A549 (cell line): Measurements from ENCODE around the gene SLC16A6.

Source experiments
- MAFK ChIP-seq: fragments of 450-650 bp; IDR thresholded peaks from 2 replicates; pipeline ENCODE4 v1.6.1; 2014; ENCODE audit not compliant: partially characterized antibody
- POLR2A ChIP-seq: IDR thresholded peaks from 2 replicates; pipeline ENCODE4 v1.6.1; 2012; ENCODE audit warnings: mild to moderate bottlenecking, low read length

GRCh38 chr17:68249354-68249765 lies 41.6 kb downstream of the SLC16A6 start:
- TF ChIP-seq POLR2A: no peak
- TF ChIP-seq MAFK: no peak
